Stimulated activated CD4-positive, alpha-beta T cell treated with anti-CD3 and anti-CD28 coated beads, Interleukin-15, amount 100 ng/mL, for 1 hour (primary cell): ENCODE data around the gene RDH5.
"Not testable (repeated sequence)": the region's sequence is repeated elsewhere in the genome, so short reads cannot be mapped to it uniquely, and the experiment has no call there.

Source experiments
- DNase-seq, 2 donors: peaks; one replicate each; pipeline ENCODE4 v3.0.0-alpha.2; 2020; ENCODE audit warnings: low read depth in 1 of 2, low spot score in 1 of 2

RDH5 gene

DNA sequence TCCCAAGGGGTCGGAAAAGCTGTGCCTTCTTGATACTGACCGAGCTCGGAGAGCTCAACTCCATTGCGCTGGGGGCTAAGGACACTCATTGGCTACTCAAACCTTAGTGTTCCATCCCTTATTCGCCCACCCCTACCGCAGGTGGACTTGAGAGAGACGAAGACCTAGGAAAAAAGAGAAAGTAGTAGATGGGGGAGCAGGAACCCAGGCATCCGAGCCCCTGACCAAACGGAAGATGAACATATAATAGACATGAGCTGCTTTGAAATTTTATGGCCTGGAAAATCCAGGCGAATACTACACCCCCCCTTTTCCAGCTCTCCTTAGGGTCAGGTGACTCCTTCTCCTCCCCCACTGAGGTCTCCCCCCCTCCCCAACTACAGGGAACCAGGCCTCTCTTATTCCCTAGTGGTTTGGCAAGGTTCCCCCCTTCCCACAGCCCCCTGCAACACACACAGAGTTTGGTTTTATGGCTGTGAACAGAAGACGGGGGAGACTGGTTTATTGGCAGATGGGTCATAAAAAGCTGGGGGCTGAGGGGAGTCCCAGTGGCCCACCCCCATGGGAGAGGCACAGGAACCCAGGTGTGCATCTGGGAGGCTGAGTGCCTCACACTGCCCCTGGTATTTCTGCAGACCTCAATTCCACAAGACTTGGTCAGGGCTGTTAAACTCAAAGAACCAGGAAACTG, 24.3 kb downstream of the RDH5 start:
- no peak for DNase-seq

DNA sequence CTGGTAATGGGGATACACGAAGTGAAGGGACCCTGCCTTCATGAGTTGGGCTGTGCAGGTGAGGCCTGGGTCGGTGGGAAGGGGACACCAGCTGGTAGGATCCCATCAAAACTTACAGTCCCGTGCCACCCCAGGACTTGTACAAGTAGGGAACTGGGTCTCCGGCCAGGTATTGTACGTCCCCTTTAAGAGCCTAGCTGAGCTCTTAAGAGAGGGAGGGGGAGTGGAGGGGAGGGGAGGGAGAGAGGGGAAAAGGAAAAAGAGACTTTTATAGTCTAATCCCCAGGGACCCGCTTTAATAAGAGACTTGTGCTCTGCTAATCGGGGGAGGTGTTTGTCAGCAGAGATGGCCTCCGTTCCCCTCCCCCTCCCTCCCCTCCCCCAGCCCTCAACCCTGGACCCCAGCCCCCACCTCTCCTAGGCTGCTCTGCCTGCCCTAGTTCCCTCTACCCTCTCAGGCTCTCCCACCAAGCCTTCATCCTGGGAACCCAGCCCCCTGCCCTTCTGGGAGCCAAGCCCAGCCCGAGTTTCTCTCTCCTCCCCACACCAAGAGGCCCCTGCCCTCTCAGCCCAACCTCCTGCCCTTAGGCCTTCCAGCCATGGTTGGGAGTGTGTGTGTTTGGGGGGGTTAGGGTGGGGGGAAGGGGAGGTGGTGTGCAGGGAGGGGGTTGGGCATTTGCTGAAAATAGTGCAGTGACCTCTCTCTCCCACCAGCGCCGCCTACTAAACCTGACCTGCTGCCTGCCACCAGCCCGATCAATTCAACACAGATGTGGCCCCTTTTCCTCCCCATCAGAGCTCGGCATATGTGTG, 25.4 kb downstream of the RDH5 start:
- DNase-seq = no peak

DNA sequence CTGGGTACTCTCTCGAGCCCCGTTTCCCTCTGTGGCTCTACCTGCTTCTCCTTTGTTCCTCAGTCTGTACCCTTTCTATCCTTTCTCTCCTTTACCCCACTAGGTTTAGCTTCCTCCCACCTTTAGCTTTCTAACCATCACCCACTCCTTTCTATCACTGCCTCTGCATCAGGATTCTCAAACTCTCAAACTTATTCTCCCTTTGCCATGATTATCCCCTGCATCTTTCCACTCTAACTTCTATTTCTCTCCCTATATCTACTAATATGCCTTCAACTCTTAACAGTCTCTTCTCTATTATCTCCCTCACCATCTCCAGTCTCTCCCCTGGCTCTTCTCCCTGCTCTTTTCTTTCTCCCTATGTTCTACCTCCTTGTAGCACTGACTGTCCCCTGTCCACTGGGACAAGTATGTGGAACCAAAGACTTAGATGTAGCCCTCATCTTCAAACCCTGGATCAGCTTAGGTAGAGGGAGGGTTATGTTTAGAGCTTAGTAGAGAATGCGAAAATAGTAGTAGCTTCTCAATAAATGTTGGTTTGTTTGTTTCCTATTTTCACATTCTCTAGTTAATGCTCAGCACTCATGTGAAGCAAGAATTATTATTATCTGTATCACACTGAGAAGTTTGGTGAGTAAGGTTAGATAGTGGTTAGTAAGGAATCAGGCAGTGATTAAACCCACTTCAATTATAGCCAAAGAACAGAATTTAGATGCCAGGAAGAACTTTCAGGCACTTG, 26.1 kb downstream of the RDH5 start:
- no peak for DNase-seq

DNA sequence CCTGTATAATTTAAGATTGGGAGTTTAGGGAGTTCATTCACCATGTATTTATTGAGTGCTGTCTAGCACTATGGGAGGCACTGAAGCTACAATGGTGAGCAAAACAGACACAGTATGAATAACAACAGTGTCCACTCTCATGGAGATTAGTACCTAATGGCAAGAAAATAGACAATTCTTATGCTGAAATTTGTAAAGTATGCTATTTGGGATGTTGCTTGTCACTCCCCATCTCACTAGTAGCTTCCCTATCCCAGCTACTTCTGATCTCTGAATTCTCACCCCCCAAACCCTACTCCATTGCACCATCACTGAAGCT, 26.7 kb downstream of the RDH5 start:
- no peak for DNase-seq

DNA sequence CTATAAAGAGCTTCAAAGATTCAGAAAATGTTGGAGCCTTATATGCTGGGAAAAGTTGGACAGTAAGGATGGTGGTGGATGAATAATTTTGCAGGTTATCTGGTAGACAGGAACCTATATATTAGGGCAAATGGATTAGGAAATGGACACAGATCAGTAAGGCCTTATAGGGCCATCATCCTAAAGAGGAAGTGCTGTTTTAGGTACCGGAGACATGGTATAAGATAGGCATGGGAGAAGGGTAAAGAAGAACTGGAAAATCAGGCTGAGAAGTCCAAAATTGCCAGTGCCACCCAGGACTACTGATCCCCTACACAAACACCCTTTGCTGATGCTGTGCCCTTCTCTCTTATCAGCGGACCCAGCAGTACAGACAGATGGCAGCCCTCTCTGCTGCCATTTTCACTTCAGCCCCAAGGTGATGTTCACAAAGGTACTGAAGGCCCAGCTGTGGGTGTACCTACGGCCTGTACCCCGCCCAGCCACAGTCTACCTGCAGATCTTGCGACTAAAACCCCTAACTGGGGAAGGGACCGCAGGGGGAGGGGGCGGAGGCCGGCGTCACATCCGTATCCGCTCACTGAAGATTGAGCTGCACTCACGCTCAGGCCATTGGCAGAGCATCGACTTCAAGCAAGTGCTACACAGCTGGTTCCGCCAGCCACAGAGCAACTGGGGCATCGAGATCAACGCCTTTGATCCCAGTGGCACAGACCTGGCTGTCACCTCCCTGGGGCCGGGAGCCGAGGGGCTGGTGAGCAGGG, 28.2 kb downstream of the RDH5 start:
- DNase-seq = no peak

DNA sequence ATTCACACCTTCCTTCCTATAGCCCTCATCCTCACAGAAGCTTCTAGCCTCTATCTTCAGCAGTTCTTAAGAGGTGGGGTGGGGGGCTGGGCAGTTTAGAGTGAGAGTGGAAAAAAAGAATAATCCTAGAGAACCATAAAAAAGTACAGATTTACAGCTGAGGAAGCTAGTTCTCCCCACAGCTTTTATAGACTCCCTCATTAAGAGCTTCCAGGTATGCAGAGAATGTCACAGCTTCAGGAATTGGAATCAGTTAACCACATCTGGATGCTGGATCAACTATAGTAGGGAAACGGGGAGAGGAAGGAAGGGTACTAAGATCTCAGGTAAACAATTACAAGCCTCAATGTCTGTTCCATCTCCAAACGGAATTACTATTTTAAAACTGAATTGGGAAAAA, 35.1 kb downstream of the RDH5 start:
- DNase-seq = no peak

DNA sequence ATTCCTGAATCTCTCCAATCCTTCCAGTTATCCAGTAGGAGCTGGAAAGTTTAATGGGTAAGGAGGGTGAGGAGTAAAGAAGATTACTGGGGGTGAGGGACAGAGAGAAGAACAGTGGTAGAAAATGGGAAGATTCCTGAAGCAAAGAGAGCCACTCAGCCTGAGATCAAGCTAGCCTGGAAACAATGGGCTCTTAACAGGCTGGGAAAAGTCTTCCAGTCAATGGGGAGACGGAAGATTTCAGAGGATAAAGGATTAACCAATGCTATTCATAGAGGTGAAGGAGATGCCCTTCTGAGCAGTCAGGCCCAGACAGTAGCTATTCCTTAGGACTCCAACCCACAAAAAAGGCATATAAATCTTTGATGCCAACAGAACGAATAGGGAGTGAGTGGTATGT, 37.5 kb downstream of the RDH5 start:
- DNase-seq = no peak

DNA sequence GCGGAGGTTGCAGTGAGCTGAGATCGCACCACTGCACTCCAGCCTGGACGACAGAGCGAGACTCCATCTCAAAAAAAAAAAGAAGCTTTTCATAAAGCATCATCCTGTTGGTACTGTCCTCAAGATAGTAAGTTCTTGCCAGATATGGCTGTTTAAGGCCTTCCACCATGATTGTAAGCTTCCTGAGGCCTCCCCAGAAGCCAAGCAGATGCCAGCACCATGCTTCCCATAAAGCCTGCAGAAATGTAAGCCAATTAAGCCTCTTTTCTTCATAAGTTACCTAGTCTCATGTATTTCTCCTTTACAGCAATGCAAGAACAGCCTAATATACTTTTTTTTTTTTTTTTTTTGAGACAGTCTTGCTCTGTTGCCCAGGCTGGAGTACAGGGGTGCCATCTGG, 38.4 kb downstream of the RDH5 start:
- DNase-seq = not testable (repeated sequence)

DNA sequence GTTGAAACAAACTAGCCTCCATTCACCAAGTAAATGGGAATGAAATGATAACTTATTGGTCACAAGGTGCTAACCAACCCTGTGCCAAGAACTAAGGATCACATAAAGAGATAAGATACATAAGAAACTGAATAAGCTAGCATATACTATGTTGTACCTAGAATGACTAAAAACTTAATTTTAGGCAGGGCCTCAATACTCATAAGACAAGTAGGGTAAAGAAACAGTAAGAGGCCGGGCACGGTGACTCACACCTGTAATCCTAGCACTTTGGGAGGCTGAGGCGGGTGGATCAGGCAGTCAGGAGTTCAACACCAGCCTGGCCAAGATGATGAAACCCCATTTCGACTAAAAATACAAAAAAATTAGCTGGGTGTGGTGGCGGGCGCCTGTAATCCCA, 40.5 kb downstream of the RDH5 start:
- DNase-seq = no peak

DNA sequence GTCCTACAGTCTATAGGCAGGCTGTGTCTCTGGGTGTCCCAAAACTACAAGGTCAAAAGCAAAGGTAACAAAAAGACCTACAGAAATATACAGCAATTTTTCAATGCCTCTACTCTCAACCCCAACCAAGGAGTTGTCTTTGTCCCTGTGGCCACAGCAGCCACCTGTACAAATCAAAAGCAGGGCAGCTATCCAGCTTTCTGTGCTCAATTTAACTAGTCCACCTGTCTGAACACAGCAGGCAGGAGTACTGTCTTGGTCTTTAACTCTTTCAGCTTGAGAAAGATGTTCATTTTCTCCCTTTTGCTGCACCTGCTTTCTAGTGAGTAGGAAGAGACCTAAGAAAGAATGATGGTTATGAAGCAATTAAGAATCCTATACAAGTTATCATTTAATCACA, 42.5 kb downstream of the RDH5 start:
- DNase-seq = no peak

DNA sequence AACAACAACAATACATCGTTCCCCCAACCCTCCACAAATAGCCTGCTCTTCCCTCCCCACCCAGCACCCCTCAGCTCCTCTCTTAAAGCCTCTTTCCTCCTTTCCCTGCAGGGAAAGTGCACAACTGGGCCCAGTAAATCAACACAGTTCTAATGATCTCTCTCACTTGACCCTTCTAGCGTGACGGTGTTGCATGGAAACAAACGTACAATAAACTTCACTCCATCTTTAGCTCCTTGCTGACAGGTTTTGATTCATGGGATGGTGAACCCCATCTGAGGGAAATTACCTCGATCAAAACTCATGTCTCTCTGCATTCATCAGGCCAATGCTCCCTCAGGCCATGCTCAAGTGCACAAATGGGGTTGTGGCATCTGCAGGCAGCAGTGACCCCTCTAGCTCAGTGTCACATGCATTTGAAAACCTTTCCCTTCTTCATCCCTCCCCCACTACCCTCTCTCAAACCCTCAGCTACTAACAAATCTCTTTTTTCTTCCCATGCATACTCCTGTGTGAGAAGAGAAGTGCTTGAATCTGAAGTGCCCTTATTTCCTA, 45.6 kb downstream of the RDH5 start:
- DNase-seq = no peak

DNA sequence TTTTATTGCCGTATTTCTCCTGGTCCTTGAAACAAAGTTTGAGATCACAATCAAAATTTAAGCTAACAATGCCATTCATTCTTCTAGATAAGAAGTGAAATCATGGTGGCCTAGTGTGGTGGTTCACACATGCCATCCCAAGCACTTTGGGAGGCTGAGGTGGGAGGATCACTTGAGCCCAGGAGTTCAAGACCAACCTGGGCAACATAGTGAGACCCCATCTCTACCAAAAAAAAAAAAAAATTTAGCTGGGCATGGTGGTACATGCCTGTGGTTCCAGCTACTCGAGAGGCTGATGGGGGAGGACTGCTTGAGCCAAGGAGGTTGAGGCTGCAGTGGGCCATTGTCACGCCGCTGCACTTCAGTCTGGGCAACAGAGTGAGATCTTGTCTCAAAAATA, 47.0 kb downstream of the RDH5 start:
- DNase-seq = no peak

DNA sequence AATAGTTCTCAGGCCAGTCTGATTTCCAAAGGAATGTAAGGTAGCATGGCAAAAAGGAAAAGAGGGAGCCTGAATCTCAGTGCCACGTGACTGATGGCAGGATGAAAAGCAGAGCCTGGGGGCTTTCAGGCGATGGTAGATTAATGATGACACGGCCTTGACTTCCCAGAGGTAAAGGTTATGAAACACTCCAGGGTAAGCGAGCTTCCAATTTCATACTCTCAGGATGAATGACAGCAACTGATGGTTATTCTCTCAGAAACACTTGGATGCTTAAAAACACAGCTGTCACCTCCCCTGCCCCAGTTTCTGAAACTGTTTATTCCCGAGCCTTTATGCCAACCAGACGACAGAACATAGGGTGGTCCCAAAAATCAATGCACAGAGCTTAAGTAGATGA, 51.5 kb downstream of the RDH5 start:
- DNase-seq = no peak
